Right ventricle myocardium inferior (tissue), 1 donor: ENCODE results near the gene SDK1. TPM values are rescaled to one million over a fixed set of nuclear protein-coding genes. Genes with fewer than 3 reads are reported as not detected.
A peak's percentile ranks its signal among the peaks of the same experiment; 100 is the strongest.

Source experiments
- ATAC-seq: fragments of 200-7000 bp; cut with Tn5 transposase; one replicate; pipeline ENCODE4 v1.9.1; 2020; ENCODE audit warnings: mild to moderate bottlenecking, moderate library complexity
- DNase-seq: peaks from one replicate; pipeline ENCODE4 v3.0.0; 2021; ENCODE audit errors: missing footprints
- intact Hi-C: fragments of 100-400 bp; cut with DNase I; formaldehyde crosslinking; loops from one replicate; pipeline ENCODE4 v1.11.0; 2022
- total RNA-seq: library from RNA; stranded (reverse); fragmentation: NEBNext Ultra II Directional; extraction: Animal tissue kit (Norgen Biotek cat#: 25700); gene quantifications from one replicate; pipeline ENCODE4 v1.2.1, GENCODE V29; 2021
- donor health status: DM: no; HTN: yes; CAD: no; lungs with severe emphysema.

SDK1 gene
- total RNA-seq, 1 donor from 2014 or later: 2.3 TPM

GRCh38 chr7:4113976-4114375 is 812.9 kb downstream of the SDK1 start:
- DNase-seq (no peak), ATAC-seq (no peak)
- intact Hi-C loops: no loop called here

- intact Hi-C loops: no loop called here
- no peak for ATAC-seq
- DNase-seq: no peak
Measured at GRCh38 chr7:4115442-4115841, 814.4 kb downstream of the SDK1 start.

- DNase-seq: no peak
- intact Hi-C loops: no loop called here
- ATAC-seq: no peak
Measured at GRCh38 chr7:4115941-4116610, 815.0 kb downstream of the SDK1 start.

GRCh38 chr7:4119848-4120247 is 818.8 kb downstream of the SDK1 start:
- no peak for ATAC-seq
- no peak for DNase-seq
- intact Hi-C loops: no loop called here

- no peak for ATAC-seq
- DNase-seq: no peak
- intact Hi-C loops: no loop called here
Measured at GRCh38 chr7:4123346-4123745, 822.3 kb downstream of the SDK1 start.

- ATAC-seq: no peak
- intact Hi-C loops: no loop called here
- no peak for DNase-seq
Measured at GRCh38 chr7:4123823-4124222, 822.8 kb downstream of the SDK1 start.

GRCh38 chr7:4124556-4125477 is 823.8 kb downstream of the SDK1 start:
- DNase-seq (no peak), ATAC-seq (no peak)
- intact Hi-C loops: no loop called here

GRCh38 chr7:4127909-4128560 is 827.0 kb downstream of the SDK1 start:
- intact Hi-C loops: no loop called here
- ATAC-seq: no peak
- no peak for DNase-seq

- intact Hi-C loops: no loop called here
- no peak for ATAC-seq
- DNase-seq: no peak
Measured at GRCh38 chr7:4129481-4130122, 828.5 kb downstream of the SDK1 start.

GRCh38 chr7:4131063-4131462 is 830.0 kb downstream of the SDK1 start:
- no peak for DNase-seq
- no peak for ATAC-seq
- intact Hi-C loops: no loop called here

- intact Hi-C loops: no loop called here
- no peak for DNase-seq
- no peak for ATAC-seq
Measured at GRCh38 chr7:4132221-4132620, 831.2 kb downstream of the SDK1 start.

- intact Hi-C loops: no loop called here
- ATAC-seq (no peak), DNase-seq (no peak)
Measured at GRCh38 chr7:4133491-4134044, 832.5 kb downstream of the SDK1 start.

GRCh38 chr7:4134204-4134603 is 833.2 kb downstream of the SDK1 start:
- ATAC-seq: peak; percentile 13
- DNase-seq: no peak
- intact Hi-C loops: no loop called here

GRCh38 chr7:4134631-4135030 is 833.6 kb downstream of the SDK1 start:
- DNase-seq: no peak
- intact Hi-C loops: no loop called here

GRCh38 chr7:4135301-4135700 is 834.2 kb downstream of the SDK1 start:
- intact Hi-C loops: no loop called here
- ATAC-seq (no peak), DNase-seq (no peak)

More at GRCh38 chr7:4134631-4135030, 833.6 kb downstream of the SDK1 start:
- ATAC-seq: peak; percentile 51

- ATAC-seq: no peak
- DNase-seq: no peak
- intact Hi-C loops: no loop called here
Measured at GRCh38 chr7:4136036-4136435, 835.0 kb downstream of the SDK1 start.

GRCh38 chr7:4136501-4137110 is 835.6 kb downstream of the SDK1 start:
- no peak for ATAC-seq
- intact Hi-C loops: no loop called here
- no peak for DNase-seq

GRCh38 chr7:4137552-4137951 is 836.5 kb downstream of the SDK1 start:
- intact Hi-C loops: no loop called here
- ATAC-seq (no peak), DNase-seq (no peak)

GRCh38 chr7:4138866-4139265 is 837.8 kb downstream of the SDK1 start:
- intact Hi-C loops: no loop called here
- DNase-seq: no peak
- ATAC-seq: no peak
